Stimulated activated CD4-positive, alpha-beta T cell treated with anti-CD3 and anti-CD28 coated beads, Interleukin-2, amount 100 ng/mL, for 48 hours (primary cell): ENCODE data around the gene COPS2.
A peak's percentile ranks its signal among the peaks of the same experiment; 100 is the strongest.

ENCODE experiments used
- DNase-seq, 2 donors: peaks; one replicate each; pipeline ENCODE4 v3.0.0-alpha.2; 2020

Gene COPS2

GRCh38 chr15:49155834-49156627 is 632 bp upstream of the COPS2 start:
- no peak for DNase-seq

- no peak for DNase-seq
Observed at GRCh38 chr15:49154799-49155109, 645 bp downstream of the COPS2 start.

- DNase-seq: no peak
Observed at GRCh38 chr15:49154359-49154758, 1.0 kb downstream of the COPS2 start.

GRCh38 chr15:49152552-49153312 is 2.7 kb downstream of the COPS2 start:
- DNase-seq: no peak

- DNase-seq: no peak
Observed at GRCh38 chr15:49151831-49152230, 3.6 kb downstream of the COPS2 start.

GRCh38 chr15:49148727-49149126 is 6.7 kb downstream of the COPS2 start:
- DNase-seq: no peak

GRCh38 chr15:49148298-49148697 is 7.1 kb downstream of the COPS2 start:
- no peak for DNase-seq

- DNase-seq: peak in 1 of 2 donors; percentile 9
Observed at GRCh38 chr15:49145651-49146609, 9.5 kb downstream of the COPS2 start.

GRCh38 chr15:49137861-49138260 is 17.5 kb downstream of the COPS2 start:
- no peak for DNase-seq

- DNase-seq: no peak
Observed at GRCh38 chr15:49135911-49136310, 19.5 kb downstream of the COPS2 start.

- no peak for DNase-seq
Observed at GRCh38 chr15:49135342-49135857, 20.0 kb downstream of the COPS2 start.

GRCh38 chr15:49134683-49135341 is 20.6 kb downstream of the COPS2 start:
- DNase-seq: no peak

GRCh38 chr15:49131403-49131802 is 24.0 kb downstream of the COPS2 start:
- no peak for DNase-seq

GRCh38 chr15:49124371-49124770 is 31.0 kb downstream of the COPS2 start:
- DNase-seq: no peak

- no peak for DNase-seq
Observed at GRCh38 chr15:49122541-49123062, 32.8 kb downstream of the COPS2 start.

GRCh38 chr15:49121901-49122300 is 33.5 kb downstream of the COPS2 start:
- DNase-seq: no peak

- DNase-seq: no peak
Observed at GRCh38 chr15:49120832-49121231, 34.6 kb downstream of the COPS2 start.

GRCh38 chr15:49116108-49116857 is 39.1 kb downstream of the COPS2 start:
- no peak for DNase-seq

GRCh38 chr15:49115062-49115461 is 40.3 kb downstream of the COPS2 start:
- no peak for DNase-seq

GRCh38 chr15:49110158-49110944 is 45.0 kb downstream of the COPS2 start:
- no peak for DNase-seq

- no peak for DNase-seq
Observed at GRCh38 chr15:49103002-49103401, 52.4 kb downstream of the COPS2 start.
